CD4-positive, alpha-beta T cell treated with Interleukin-2 at 100 ng/mL for 4 hours (primary cell): ENCODE data around the gene OXA1L.
A peak's percentile ranks its signal among the peaks of the same experiment; 100 is the strongest.
"Not testable (repeated sequence)": the region's sequence is repeated elsewhere in the genome, so short reads cannot be mapped to it uniquely, and the experiment has no call there.

Source experiments
- DNase-seq: peaks from one replicate; pipeline ENCODE4 v3.0.0-alpha.2; 2020; ENCODE audit warnings: low spot score

The OXA1L gene

GRCh38 chr14:22766457-22767322 is at the start of gene OXA1L:
Gene OXA1L (plus strand): TSS chr14:22766688. CDS start chr14:22766702, 14 bp downstream.
- DNase-seq = peak; percentile 98

GRCh38 chr14:22718091-22718490 is 48.4 kb upstream of the OXA1L start:
- no peak for DNase-seq

- no peak for DNase-seq
Observed at GRCh38 chr14:22721213-22721612, 45.3 kb upstream of the OXA1L start.

- no peak for DNase-seq
Observed at GRCh38 chr14:22723815-22724214, 42.7 kb upstream of the OXA1L start.

GRCh38 chr14:22724847-22725246 is 41.6 kb upstream of the OXA1L start:
- not testable (repeated sequence) for DNase-seq

- DNase-seq = not testable (repeated sequence)
Observed at GRCh38 chr14:22725374-22725773, 41.1 kb upstream of the OXA1L start.

- no peak for DNase-seq
Observed at GRCh38 chr14:22726012-22726411, 40.5 kb upstream of the OXA1L start.

GRCh38 chr14:22732062-22732461 is 34.4 kb upstream of the OXA1L start:
- DNase-seq = not testable (repeated sequence)

- no peak for DNase-seq
Observed at GRCh38 chr14:22733829-22734228, 32.7 kb upstream of the OXA1L start.

GRCh38 chr14:22735096-22735495 is 31.4 kb upstream of the OXA1L start:
- DNase-seq = no peak

GRCh38 chr14:22736384-22736783 is 30.1 kb upstream of the OXA1L start:
- not testable (repeated sequence) for DNase-seq

GRCh38 chr14:22737052-22737451 is 29.4 kb upstream of the OXA1L start:
- no peak for DNase-seq

- no peak for DNase-seq
Observed at GRCh38 chr14:22739423-22739822, 27.1 kb upstream of the OXA1L start.

- DNase-seq = no peak
Observed at GRCh38 chr14:22740020-22740419, 26.5 kb upstream of the OXA1L start.

- no peak for DNase-seq
Observed at GRCh38 chr14:22747769-22748168, 18.7 kb upstream of the OXA1L start.

GRCh38 chr14:22748206-22748605 is 18.3 kb upstream of the OXA1L start:
- DNase-seq = no peak

- no peak for DNase-seq
Observed at GRCh38 chr14:22748631-22749068, 17.8 kb upstream of the OXA1L start.

- DNase-seq = no peak
Observed at GRCh38 chr14:22752422-22752821, 14.1 kb upstream of the OXA1L start.

GRCh38 chr14:22753586-22753985 is 12.9 kb upstream of the OXA1L start:
- no peak for DNase-seq

- DNase-seq = not testable (repeated sequence)
Observed at GRCh38 chr14:22757972-22758650, 8.4 kb upstream of the OXA1L start.

- DNase-seq = no peak
Observed at GRCh38 chr14:22761734-22762133, 4.8 kb upstream of the OXA1L start.

GRCh38 chr14:22764382-22764781 is 2.1 kb upstream of the OXA1L start:
- no peak for DNase-seq

- DNase-seq = no peak
Observed at GRCh38 chr14:22767323-22767589, 768 bp downstream of the OXA1L start.

- no peak for DNase-seq
Observed at GRCh38 chr14:22768947-22769346, 2.5 kb downstream of the OXA1L start.
